Inflammatory macrophage treated with lipopolysaccharide for 1 hour (primary cell): Measurements from ENCODE around the gene IFRD2.
A peak's percentile ranks its signal among the peaks of the same experiment; 100 is the strongest.
"Not testable (repeated sequence)": the region's sequence is repeated elsewhere in the genome, so short reads cannot be mapped to it uniquely, and the experiment has no call there.

ENCODE experiments used
- DNase-seq, 2 donors: peaks; one replicate each; pipeline ENCODE4 v3.0.0-alpha.2; 2020 to 2022

IFRD2 gene

DNA sequence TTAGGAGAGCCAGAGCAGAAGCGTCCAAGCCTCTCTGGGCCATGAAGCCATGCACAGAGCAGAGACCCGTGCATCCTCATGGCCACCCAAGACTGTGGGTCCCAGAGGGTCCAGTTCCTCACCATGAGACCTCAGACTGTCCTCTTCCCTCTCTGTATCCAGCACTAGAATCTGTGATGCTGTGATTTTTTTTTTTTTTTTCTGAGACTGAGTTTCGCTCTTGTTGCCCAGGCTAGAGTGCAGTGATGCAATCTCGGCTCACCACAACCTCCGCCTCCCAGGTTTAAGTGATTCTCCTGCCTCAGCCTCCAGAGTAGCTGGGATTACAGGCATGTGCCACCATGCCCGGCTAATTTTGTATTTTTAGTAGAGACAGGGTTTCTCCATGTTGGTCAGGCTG, 47.4 kb downstream of the IFRD2 start:
- DNase-seq = not testable (repeated sequence)

DNA sequence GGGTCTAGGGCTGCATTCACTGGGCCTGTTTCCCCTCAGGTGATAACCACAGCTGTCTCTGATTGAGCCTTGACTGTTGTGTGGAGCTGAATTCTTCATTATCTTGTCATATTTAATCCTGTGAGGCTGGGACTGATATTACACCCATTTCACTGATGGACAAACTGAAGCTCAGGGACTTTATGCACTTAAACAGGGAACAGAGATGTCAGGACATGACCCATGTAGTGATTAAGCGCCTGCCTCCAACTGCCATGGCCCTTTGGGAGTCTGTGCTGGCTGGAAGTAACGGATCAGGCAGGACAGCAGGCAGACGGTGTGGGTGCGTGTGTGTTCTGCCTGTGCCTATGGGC, 48.7 kb downstream of the IFRD2 start:
- DNase-seq = no peak

DNA sequence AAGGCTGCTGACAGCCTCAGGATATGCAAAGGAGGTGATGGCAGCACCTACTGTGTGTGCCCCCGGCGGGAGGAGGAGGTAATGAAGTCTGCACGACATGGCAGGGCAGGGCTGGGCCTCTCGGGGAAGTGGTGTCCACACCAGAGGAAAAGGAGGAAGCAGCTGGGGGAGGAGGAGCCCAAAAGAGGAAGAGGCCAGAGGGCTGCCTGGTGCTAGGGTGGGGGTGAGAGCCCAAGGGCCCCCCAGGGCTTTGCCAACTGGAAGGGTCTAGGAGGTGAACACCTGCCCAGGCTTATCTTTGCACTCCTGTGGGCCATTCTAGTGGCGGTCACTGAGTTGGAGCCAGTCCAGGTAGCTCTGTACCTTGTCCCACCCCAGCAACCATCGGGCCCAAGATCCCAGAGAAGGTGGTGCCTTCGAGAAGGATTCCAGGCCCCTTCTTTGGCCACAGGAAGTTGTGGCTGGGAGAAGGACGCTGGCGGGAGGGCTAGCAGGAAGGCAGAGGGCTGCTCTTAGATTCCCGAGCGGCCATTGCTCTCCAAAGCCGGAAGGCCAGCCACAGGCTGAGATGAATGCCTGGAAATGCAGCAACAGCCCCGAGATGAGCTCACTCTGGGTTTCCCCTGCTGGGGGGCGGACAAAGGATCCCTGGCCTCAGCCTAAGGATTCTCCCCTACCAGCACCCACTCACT, 49.2 kb downstream of the IFRD2 start:
- DNase-seq = peak; percentile 95

DNA sequence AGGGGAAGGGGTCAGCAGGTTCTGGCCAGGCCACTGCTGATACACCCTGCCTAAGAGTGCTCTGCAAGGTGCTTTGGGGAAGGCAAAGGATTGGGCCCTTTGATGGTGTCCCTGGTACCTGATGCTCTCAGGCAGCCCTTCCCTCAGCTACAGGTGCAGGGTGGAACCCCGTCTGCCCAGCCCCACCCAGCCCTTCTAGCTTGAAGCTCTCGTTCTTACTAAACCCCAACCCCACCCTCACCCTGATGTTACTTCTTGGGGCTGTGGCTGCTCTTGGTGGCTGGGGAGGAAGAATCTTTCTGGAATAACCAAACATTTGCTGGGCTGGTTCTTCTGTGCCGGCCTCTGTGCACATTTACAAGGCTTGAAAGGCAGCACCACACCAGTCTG, 49.9 kb downstream of the IFRD2 start:
- DNase-seq = no peak

DNA sequence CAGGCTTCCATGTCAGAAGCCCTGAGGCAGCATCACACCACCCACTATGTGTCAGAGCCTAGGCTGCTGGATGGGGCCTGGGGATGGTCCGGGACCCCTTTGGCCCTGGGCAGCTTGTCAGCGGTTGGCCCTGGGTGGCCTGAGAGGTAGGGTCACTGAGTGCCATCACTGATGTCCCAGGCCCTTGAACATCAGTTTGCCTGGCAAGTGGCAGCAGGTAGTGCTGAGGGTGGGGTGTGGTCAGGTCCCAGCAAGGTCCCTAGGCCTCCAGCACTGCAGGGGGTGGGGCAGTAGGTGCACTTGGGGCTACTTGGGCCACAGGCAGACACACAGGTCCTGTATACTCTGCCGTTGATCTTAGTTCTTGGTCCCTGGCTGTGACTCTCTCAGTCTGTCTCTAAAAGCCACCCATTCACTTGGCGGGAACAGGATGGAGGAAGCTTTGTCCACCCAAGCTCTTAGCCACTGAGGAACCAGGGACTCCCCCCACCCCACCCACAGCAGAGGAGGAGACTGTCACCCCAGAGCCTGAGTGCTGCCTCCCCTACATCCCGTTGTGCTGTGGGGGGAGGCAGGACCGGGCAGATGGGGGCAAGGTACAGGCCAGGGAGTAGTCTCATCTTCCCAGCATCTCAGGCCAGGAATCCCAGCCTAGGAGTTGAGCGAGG, 50.4 kb downstream of the IFRD2 start:
- DNase-seq = peak in 1 of 2 donors; percentile 19

DNA sequence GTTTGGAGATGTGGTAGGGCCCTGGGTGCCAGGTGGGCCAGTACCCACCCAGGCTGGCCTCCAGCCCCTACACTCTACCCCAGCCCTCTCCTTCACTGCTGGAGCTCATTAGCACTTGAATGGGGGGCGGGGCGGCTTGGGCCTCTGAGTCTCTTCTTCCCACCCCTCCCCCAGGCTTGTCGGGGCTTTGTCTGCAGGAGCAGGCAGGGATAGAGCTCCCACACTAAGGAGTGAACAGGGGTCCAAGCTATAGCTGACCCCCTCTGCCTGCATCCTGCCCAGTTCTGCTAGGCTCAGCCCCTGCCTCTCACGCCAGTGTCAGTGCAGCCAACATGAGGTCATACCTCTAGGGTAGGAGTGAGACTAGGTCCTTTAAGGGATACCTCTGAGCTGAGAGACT, 51.1 kb downstream of the IFRD2 start:
- DNase-seq = no peak

DNA sequence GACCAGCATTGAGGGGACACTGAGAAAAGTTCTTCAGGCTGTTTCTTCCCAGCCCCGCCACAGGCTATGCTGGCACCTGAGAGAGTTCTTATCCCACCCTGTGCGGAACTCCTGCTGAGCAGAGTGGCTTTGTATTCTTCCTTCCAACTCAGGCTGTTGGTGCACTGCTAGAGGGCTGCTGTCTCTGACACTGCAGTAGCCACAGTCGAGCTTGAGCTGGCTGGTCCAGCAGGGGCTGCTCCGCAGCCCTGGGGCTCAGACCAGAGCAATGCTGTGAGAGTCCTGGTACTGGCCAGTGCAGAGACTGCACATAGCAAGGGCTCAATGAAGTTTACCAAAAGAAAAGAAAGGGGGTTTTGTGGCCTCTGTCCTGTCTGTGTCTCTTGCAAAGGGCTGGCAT, 52.6 kb downstream of the IFRD2 start:
- no peak for DNase-seq

DNA sequence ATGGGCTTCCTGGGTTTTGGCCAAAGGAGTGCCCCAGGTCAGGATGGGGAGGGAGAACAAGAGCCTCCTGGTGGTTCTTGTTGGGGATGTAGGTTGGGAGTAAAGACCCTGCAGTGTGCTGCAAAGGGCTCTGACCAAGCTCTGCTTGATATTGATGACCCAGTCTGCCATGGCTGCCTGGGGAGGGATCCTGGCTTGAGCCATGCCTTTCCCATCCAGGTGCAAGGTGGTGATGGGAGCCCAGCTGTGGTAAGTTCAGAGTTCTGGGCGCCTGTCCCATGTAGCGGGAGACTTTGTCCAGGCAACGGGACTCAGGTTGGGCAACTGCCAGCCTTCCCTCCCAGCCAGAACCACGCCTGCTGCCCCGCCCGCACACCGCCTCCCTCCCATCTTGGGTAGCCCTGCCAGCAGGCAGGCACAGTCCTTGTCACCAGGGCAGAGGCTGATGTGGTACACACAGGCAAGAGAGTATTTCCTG, 53.6 kb downstream of the IFRD2 start:
- DNase-seq = peak; percentile 61 to 66

DNA sequence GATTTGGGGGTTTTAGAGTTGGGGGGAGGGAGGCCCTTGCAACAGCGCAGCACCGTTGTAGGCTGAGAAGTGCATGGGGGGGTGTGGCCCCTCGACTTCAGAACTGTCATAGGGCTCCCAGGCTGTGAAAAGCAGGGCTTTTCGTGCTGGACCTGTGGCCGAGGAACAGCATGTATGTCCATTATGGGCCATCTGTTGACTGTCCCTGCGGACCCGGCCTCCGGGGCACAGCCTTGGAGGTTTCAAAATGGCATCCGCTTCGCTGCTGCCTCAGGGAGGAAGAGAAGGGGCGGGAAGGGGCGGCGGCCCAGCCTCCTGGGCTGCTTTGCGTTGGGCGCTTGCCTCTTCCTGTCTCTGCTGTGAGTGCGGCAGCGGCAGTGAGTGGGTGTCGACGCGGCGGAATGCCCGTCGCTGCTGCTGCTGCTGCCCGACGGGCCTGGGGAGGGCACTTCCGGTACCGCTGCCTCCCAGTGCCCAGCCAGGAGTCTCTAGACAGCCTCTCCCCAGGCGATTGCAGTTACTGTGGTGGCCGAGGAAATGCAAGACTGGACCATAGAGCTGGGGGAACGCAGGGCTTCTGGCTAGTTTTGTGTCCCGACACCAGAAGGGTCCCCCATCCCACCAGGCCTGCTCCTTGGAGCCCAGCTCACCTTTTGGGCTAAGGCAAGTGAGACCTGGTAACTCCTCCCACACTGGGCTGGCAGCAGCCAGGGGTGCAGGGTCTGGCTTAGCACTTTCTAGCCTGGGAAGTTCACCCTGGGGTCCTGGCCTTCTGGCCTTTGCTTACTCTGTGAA, 54.3 kb downstream of the IFRD2 start:
- DNase-seq = peak; percentile 92 to 93
